Measurements from ENCODE around the gene ZNF234. TPM values are rescaled to one million over a fixed set of nuclear protein-coding genes. Genes with fewer than 3 reads are reported as not detected.

Gene ZNF234
- total RNA-seq, 1 donor from 2014 or later = 7.9 TPM

GRCh38 chr19:44204772-44205171, 63.4 kb downstream of the ZNF234 start:
- Histone ChIP-seq H3K27ac (no peak overlapping the region), H3K36me3 (no peaks in the 10 kb centered on the region), H3K9me3 (peaks cover 2 to 27% of the 10 kb centered on the region in 2 donors), H3K4me3 (no peak overlapping the region), H3K27me3 (no peaks in the 10 kb centered on the region), H3K4me1 (no peaks in the 10 kb centered on the region)
- DNase-seq (ENCODE audit: low spot score in 2 of 2) = no peak
- TF ChIP-seq, protein P1, sequence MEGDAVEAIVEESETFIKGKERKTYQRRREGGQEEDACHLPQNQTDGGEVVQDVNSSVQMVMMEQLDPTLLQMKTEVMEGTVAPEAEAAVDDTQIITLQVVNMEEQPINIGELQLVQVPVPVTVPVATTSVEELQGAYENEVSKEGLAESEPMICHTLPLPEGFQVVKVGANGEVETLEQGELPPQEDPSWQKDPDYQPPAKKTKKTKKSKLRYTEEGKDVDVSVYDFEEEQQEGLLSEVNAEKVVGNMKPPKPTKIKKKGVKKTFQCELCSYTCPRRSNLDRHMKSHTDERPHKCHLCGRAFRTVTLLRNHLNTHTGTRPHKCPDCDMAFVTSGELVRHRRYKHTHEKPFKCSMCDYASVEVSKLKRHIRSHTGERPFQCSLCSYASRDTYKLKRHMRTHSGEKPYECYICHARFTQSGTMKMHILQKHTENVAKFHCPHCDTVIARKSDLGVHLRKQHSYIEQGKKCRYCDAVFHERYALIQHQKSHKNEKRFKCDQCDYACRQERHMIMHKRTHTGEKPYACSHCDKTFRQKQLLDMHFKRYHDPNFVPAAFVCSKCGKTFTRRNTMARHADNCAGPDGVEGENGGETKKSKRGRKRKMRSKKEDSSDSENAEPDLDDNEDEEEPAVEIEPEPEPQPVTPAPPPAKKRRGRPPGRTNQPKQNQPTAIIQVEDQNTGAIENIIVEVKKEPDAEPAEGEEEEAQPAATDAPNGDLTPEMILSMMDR (IDR thresholded peaks at IDR 0.05) = no peak
- intact Hi-C loops (cut with DNase I) = no loop called here

DNA sequence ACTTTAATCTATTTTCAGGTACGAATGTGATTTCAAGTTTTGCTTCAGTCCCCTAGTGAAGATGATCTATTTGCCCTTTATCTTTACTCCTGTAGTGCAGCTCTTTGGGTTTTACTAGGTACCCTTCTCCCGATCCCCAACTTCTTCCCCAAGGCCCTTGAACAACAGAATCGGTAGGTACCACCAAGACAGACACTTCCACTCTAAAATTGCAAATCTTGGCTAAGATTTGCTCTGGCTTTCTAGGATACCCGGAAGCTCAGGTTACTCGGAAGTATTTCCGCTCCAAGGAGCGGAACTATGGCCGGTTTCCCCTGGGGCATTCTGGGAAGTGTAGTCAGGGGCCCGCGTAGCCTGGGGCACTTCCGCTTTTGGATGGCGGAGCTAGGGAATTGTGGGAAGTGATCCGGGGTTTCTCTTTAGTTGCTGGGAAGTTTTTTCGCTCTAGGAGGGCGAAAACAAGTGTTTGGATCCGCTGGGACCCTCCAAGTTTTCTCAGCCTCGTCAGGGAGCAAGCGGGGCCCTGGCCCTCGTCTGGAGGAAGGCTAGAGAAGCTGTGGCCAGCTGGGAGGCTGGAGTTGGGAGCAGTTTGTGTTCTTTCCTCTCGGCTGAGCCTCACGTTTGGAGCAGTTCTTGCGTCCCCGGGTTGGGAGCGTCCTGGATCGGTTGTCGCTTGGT, 65.9 kb downstream of the ZNF234 start:
- peaks cover 2 to 14% of the 10 kb centered on the region in 2 donors for H3K9me3 ChIP-seq
- peak overlapping the region; percentile 81 to 83 for H3K27ac ChIP-seq
- no peaks in the 10 kb centered on the region for H3K36me3 ChIP-seq
- TF ChIP-seq, protein P1 (IDR thresholded peaks at IDR 0.05) = no peak
- peak overlapping the region; percentile 67 to 74 for H3K4me3 ChIP-seq
- H3K27me3 ChIP-seq = no peaks in the 10 kb centered on the region
- intact Hi-C loops (cut with DNase I) = no loop called here
- no peaks in the 10 kb centered on the region for H3K4me1 ChIP-seq
- peak; percentile 55 to 89 for DNase-seq (ENCODE audit: low spot score in 2 of 2)

Other genes starting within 250 kb of the ZNF234 start
- gene ZNF45, start 206.3 kb upstream of the ZNF234 start, total RNA-seq = 6.5 TPM
- gene ZNF221, start 190.3 kb upstream of the ZNF234 start, total RNA-seq = 2.6 TPM
- not detected for gene ZNF155, start 157.4 kb upstream of the ZNF234 start, total RNA-seq
- 0.32 TPM for gene ZNF230, start 138.6 kb upstream of the ZNF234 start, total RNA-seq
- 0.43 TPM for gene ZNF222, start 116.2 kb upstream of the ZNF234 start, total RNA-seq
- not detected for gene ZNF223, start 89.5 kb upstream of the ZNF234 start, total RNA-seq
- gene ZNF284, start 69.4 kb upstream of the ZNF234 start, total RNA-seq = 0.21 TPM
- gene ZNF224, start 47.2 kb upstream of the ZNF234 start, total RNA-seq = 119 TPM
- gene ZNF225, start 28.2 kb upstream of the ZNF234 start, total RNA-seq = 3.3 TPM
- 4.7 TPM for gene ZNF226, start 23.5 kb downstream of the ZNF234 start, total RNA-seq
- 7.1 TPM for gene ZNF227, start 71.0 kb downstream of the ZNF234 start, total RNA-seq
- not detected for gene ZNF233, start 118.3 kb downstream of the ZNF234 start, total RNA-seq
- gene ZNF235, start 163.5 kb downstream of the ZNF234 start, total RNA-seq = 6.6 TPM
- 0.11 TPM for gene ZNF112, start 215.1 kb downstream of the ZNF234 start, total RNA-seq